Neural cell (in vitro differentiated cells): ENCODE results near the gene GNPTAB.

Source experiments
- CTCF ChIP-seq: fragments of 450-650 bp; IDR thresholded peaks from 2 replicates; pipeline ENCODE4 v1.5.1; 2014; ENCODE audit warnings: antibody characterized with exemption, mild to moderate bottlenecking, moderate library complexity; ENCODE audit not compliant: poor library complexity, severe bottlenecking
- EP300 ChIP-seq: fragments of 450-650 bp; conservative IDR thresholded peaks from 2 replicates; pipeline ENCODE4 v1.6.1; 2014; ENCODE audit warnings: antibody characterized with exemption, mild to moderate bottlenecking, moderate library complexity; ENCODE audit not compliant: poor library complexity, severe bottlenecking
- POLR2AphosphoS5 ChIP-seq: IDR thresholded peaks from 2 replicates; pipeline ENCODE4 v1.6.1; 2012
- RAD21 ChIP-seq: fragments of 450-650 bp; conservative IDR thresholded peaks from 2 replicates; pipeline ENCODE4 v1.6.1; 2014; ENCODE audit warnings: antibody characterized with exemption, mild to moderate bottlenecking, moderate library complexity
- REST ChIP-seq: IDR thresholded peaks from 2 replicates; pipeline ENCODE4 v1.6.1; 2012; ENCODE audit warnings: borderline replicate concordance

- TF ChIP-seq CTCF = no peak
- no peak for TF ChIP-seq EP300
- TF ChIP-seq POLR2AphosphoS5 = no peak
- TF ChIP-seq RAD21 = no peak
- no peak for TF ChIP-seq REST
Measured at GRCh38 chr12:101740980-101741379, 89.8 kb downstream of the GNPTAB start.
